Superior temporal gyrus (tissue), 1 donor: ENCODE measurements around the gene NCK2.

Source experiments
- DNase-seq: peaks from one replicate; pipeline ENCODE4 v3.0.0-alpha.2; 2016; ENCODE audit errors: extremely low spot score

The NCK2 gene

DNA sequence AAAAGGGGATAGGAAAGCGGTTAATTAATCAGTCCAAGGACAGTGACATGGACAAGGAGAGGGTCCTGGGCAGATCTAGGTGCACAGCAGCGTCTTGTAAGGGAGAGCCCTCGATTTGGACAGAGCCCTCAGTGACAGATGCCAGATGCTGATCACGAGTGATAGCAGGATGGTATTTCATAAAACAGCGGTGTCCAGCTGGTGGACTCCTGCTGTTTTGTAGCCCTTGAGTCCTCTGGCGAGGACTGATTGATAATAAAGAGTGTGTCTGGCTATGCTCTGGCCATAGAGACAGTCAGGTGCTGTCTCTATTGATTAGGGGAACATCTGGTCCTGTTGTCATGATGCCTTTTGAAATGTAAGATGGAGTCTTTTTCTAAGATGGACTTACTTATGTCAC lies 180.7 kb downstream of the NCK2 start:
- DNase-seq, result no peak

DNA sequence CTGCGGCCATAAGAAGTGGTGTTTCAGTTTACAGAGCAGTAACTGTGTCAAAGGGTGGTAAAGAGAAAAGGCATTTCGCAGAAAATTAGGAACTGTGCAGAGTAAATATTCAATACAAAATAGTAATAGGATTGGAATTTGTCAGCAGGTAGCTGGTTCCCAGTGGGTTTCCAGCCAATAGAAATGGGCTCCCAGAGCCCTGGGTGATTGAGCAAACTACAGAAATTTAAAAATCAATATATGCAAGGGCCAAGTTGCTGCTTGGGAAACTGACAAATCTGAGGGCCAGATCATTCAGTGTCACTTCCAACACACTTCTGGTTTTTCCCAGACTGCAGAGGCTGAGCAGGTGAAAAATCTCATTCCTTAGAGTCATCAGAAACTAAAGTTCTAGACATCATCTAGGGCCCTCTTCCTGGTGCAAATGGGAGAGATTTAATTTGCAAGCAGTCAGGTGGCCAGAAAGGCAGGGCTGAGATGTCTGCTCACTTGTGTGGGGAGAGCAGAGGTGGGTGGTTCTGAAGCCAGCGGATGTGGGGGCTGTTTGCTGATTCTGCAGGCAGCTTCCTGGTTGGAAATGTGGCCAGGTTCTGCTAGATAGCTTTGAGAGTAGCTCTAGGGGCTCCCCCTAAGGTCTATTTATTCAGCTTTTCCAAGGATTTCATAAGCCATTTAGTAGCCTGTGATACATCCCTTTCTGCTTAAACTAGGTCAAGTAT lies 182.4 kb downstream of the NCK2 start:
- DNase-seq, result no peak

DNA sequence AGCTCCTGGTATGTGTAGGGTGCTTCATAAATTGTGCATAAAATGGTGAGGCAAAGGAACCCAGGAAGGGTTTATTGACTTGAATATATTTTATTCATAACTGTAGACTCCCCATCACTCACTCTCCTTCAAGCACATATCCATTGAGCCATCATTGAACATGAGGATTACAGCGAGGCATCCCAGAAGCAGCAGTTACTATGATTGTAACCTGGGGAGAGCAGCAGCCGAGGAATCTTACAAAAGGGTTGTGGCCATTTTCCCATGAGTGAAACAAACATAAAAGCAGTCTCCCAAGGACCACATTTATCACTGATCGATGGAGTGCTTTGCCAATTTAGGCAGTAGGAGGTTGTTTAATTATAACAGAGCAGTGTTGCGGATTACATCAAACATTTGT lies 183.4 kb downstream of the NCK2 start:
- DNase-seq, result no peak

DNA sequence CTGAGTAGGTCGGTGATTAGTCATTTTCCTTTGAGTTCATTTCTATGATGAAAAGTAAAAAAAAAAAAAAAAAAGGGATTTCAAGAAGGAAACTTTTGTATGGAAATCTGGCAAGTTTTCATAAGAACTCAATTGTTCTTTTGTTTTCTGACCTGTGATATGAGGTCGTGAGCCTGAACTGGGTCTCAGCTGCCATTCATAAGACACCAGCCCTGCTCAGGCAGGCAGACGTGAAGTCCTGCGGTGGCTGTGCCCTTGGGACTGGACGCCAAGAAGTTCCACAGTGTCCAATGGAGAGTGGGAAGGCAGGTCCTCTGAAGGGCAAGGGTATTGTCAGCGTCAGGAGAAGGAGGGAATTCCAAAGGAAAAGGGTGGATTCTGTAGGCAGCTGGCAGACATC lies 183.9 kb downstream of the NCK2 start:
- DNase-seq, result no peak

DNA sequence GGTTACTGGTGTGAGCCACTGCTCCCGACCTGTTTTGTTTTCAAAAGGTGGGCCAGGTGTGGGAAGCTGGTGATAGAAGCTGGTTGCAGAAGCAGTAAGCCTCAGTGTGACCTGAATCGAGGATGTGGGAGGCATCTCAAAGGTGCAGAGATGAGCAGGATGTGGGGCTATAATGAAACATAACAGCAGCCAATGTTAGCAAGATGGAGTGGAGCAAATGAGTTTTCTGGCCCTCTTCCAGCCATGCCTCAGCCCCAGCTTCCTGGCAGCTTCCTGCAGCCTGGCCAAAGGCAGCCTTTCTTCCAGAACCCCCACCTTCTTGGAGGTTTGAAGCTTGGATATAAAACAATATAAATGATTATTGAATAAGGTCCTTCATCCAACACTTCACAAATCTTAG lies 184.8 kb downstream of the NCK2 start:
- no peak for DNase-seq

DNA sequence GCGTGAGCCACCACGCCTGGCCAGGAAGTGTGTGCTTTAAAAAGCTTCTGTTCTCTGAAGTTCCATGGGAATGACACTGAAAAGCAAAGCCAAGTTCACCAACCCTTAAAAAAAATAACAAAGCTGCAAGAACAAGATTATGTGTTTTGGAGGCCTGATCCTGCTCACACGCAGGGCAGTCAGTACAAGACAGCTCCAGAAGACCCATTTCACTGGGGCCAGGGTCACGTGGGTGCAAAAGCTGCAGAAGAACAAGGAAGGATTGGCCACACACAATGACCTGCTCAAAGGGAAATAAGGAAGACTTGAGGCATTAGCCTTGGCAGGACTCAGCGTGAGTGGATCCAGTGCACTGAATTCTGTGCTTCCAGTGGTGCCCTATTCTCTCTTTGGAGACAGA lies 187.9 kb downstream of the NCK2 start:
- no peak for DNase-seq

DNA sequence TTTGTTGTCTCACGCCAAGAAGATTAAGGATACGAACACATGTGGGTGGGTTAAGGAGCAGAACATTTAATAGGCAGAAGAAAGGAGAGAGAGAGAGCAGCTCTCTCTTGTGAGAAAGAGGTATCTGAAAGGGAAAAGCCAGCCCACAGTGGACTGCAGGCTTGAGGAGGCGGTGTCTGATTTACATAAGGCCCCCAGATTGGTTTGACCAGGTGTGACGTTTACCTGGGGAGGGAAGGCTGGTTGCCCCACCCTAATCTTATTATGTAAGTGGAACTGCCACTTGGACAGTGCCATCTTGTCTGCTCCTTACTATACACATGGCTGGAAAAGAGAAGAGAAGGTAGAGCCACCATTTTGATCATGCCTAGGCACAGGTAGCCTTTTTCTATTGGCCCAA lies 189.2 kb downstream of the NCK2 start:
- DNase-seq, result no peak

DNA sequence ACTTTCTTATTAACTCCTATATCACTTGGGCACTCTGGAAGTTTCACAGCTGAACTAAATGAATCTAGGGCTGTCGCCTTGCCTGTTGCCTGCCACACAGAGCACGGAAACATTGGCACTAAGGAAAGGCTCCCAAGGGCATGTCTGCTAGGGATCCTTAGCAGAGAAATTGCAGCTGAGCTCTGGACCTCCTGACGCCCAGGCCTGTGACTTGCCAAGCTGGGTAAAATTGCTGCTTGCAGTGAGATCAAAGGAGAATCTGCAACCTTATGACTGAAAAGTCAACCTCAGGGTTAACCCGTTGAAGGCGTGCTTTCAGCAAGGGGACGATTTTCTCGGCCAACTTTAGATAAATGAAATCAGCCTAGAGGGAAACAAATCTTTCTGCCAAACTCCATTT lies 189.8 kb downstream of the NCK2 start:
- no peak for DNase-seq

DNA sequence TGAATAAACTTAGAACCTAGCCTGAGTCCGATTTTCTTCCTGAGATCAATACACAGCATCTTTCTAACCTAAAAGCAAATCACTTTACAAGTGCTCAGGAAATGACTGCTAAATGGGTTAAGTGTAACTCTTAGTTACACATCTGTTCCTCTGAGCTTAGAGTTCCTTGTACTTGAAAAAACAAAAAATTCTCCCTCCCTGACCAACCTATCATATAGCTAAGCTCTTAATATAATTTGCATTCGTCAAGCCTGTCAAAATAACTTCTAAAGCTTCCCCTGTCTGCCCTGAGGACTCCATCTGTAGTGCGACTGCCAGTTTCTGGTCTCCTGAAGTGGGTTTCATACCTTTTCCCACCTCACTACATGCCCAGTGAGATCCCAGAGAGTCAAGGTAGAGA lies 190.4 kb downstream of the NCK2 start:
- no peak for DNase-seq

DNA sequence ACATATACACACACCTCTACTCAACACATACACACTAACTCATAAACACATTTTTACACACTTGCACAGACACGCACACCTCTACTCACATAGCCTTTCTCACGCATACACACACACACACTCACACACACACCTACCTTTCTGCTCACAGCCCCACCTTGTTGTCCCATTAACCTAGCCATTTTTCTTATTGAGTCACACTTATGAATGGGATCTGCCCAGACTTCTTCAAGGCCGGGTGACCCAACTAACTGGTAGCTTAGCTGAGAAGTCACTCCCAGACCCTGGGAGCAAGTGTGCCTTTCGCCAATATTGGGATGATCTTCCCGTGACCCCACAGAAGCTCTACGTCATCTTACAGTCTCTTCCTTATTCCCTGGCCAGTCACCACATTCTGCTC lies 192.2 kb downstream of the NCK2 start:
- no peak for DNase-seq

DNA sequence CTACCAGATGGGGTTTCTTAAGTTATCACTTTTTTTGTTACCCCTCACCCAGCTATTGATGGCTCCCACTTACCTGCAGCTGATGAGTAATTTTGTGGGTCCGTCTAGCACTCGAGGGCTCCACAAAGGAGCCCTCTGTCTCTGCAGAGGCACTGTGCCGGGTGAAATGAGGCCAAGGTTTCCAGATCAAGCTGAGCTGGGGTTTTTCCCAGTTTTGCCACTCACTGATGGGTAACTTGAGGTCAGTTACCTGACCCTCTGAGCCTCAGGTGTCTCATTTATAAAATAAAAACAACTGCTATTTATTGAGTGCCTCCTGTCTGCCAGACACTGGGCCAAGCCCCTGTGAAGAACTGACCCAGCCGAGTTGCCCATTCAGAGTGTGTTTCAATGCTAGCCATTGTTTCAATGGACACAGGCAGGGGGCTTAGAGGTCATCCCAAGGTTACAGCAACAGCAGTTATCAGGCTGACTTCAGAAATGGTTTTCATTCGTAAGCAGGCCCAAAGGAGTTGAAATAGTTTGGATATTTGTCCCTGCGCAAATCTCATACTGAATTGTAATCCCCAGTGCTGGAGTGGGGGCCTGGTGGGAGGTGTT lies 192.9 kb downstream of the NCK2 start:
- no peak for DNase-seq
